Measurements from ENCODE around the gene TSKU.
"Not testable (repeated sequence)": the region's sequence is repeated elsewhere in the genome, so short reads cannot be mapped to it uniquely, and the experiment has no call there.

Gene TSKU

GRCh38 chr11:76788661-76789442, 5.7 kb downstream of the TSKU start:
- no peak for DNase-seq (ENCODE audit: low read depth in 2 of 2)

- no peak for DNase-seq (ENCODE audit: low read depth in 2 of 2)
Observed at GRCh38 chr11:76789443-76789719, 6.2 kb downstream of the TSKU start.

- no peak for DNase-seq (ENCODE audit: low read depth in 2 of 2)
Observed at GRCh38 chr11:76790251-76790650, 7.1 kb downstream of the TSKU start.

GRCh38 chr11:76791002-76791770, 8.0 kb downstream of the TSKU start:
- not testable (repeated sequence) for DNase-seq (ENCODE audit: low read depth in 2 of 2)

GRCh38 chr11:76791861-76792260, 8.7 kb downstream of the TSKU start:
- DNase-seq (ENCODE audit: low read depth in 2 of 2): no peak

GRCh38 chr11:76792505-76793264, 9.5 kb downstream of the TSKU start:
- no peak for DNase-seq (ENCODE audit: low read depth in 2 of 2)

- no peak for DNase-seq (ENCODE audit: low read depth in 2 of 2)
Observed at GRCh38 chr11:76793391-76794291, 10.5 kb downstream of the TSKU start.

GRCh38 chr11:76794371-76795289, 11.5 kb downstream of the TSKU start:
- DNase-seq (ENCODE audit: low read depth in 2 of 2): no peak

GRCh38 chr11:76795290-76795935, 12.3 kb downstream of the TSKU start:
- no peak for DNase-seq (ENCODE audit: low read depth in 2 of 2)

- no peak for DNase-seq (ENCODE audit: low read depth in 2 of 2)
Observed at GRCh38 chr11:76795936-76796441, 12.8 kb downstream of the TSKU start.

GRCh38 chr11:76796511-76797198, 13.5 kb downstream of the TSKU start:
- DNase-seq (ENCODE audit: low read depth in 2 of 2): no peak

- DNase-seq (ENCODE audit: low read depth in 2 of 2): no peak
Observed at GRCh38 chr11:76797341-76798201, 14.4 kb downstream of the TSKU start.

GRCh38 chr11:76798202-76798581, 15.0 kb downstream of the TSKU start:
- DNase-seq (ENCODE audit: low read depth in 2 of 2): no peak

GRCh38 chr11:76798671-76799065, 15.5 kb downstream of the TSKU start:
- DNase-seq (ENCODE audit: low read depth in 2 of 2): no peak

- peak; percentile 36 for DNase-seq (ENCODE audit: low read depth in 2 of 2)
Observed at GRCh38 chr11:76799066-76799804, 16.1 kb downstream of the TSKU start.

GRCh38 chr11:76800466-76801200, 17.5 kb downstream of the TSKU start:
- no peak for DNase-seq (ENCODE audit: low read depth in 2 of 2)

- no peak for DNase-seq (ENCODE audit: low read depth in 2 of 2)
Observed at GRCh38 chr11:76801225-76801624, 18.1 kb downstream of the TSKU start.

Measured in activated CD8-positive, alpha-beta memory T cell treated with anti-CD3 and anti-CD28 coated beads for 4 hours (primary cell).